ENCODE data around the gene ACACB.

ACACB gene

GRCh38 chr12:109258607-109259544 is 142.5 kb downstream of the ACACB start:
- no peak for DNase-seq

DNA sequence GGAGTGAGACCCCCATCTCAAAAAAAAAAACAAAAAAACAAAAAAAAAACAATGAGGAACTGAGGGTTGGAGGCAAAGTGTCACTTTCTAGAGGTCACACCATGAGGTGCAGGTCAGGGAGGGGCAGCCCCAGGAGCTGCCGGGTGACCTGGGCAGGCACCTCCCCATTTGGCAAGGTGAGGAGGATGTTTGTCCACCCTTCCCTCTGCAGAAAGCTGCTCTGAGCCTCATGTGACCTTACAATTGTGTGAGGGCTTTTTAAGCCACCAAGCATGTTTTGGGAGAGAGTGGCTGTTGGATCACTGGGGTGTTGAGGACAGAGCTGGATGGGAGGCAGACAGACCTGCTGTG is 143.1 kb downstream of the ACACB start:
- DNase-seq: no peak

GRCh38 chr12:109261087-109261486 is 144.7 kb downstream of the ACACB start:
- no peak for DNase-seq

GRCh38 chr12:109261939-109262338 is 145.6 kb downstream of the ACACB start:
- no peak for DNase-seq

DNA sequence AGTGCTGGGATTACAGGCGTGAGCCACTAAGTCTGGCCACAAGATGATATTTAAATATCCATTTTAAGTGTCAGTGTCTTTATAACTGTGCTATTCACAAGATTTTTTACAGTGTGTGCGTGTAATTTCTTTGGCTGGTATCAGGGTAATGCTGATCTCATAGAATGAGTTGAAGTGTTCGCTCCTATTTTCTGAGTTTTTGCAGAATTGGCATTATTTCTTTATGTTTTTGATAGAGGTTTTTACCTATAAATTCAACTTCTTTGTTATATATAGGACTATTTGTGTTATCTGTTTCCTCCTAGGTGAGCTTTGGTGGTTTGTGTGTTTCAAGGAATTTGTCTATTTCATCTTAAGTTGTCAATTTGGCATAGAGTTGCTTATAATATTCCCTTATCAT is 147.1 kb downstream of the ACACB start:
- DNase-seq: no peak

DNA sequence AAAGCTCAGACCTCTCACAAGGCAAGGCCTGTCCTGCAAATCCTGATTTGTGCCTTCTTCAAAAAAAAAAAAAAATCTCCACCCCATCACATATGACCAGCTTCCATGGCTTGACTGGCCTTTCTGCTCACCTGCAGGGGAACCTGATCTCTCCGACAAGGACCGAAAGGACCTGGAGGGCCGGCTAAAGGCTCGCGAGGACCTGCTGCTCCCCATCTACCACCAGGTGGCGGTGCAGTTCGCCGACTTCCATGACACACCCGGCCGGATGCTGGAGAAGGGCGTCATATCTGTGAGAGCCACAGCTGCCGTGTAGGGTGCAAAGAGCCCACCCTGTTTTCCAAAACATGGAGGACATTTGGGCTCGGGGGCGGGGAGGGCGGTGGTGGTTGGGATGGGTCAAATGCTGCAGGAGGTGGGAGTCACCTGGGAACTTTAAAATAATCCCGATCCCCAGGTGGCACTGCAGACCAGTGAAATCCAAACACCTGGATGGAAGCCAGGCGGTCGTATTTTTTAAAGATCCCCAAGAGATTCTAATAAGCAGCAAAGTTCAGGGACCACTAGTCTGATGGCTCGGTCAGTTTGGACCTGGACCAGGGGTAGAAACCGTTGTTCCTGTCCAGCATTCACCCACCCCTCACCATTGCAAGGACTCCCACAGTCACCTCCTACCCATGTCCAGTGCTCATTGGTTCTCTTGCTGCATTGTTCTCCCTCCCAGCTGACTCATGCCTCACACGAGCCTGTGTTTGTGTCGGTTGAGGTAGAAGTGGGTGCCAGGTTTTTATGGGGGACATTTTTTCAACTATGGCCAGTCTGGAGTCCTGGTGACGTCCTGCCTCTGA is 147.9 kb downstream of the ACACB start:
- DNase-seq: peak; percentile 48

GRCh38 chr12:109264943-109265650 is 148.7 kb downstream of the ACACB start:
- DNase-seq: no peak

DNA sequence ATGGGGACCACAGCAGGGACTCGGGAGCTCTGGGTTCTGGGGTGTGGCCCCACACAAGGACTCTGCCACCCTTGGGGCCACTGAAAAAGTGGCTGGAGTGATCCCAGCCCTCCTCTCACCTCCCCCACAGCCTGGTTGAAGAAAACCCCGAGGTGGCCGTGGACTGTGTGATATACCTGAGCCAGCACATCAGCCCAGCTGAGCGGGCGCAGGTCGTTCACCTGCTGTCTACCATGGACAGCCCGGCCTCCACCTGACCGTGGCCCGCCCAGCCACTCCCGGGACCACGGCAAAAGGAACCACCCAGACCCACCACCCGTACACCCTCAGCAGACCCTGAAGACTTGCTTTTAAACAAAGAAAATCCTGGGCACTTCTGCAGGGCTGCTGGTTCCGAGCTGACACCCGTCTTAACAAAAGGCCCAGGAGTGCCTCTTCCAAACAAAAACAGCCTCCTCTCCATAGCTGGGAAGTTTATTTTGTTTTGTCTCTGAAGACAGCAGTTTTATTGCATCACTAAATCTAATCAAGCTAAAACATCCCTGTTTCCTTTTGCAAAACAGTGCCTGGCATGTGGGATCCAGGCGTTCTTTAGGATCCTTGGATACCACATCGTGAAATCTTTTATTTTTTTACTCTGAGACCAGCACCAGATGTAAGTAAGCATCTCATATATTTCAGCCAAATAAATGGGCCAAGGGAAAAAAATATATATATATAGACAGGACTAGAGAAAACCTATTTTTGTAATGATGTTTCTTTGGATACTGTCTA is 149.9 kb downstream of the ACACB start:
- no peak for DNase-seq

DNA sequence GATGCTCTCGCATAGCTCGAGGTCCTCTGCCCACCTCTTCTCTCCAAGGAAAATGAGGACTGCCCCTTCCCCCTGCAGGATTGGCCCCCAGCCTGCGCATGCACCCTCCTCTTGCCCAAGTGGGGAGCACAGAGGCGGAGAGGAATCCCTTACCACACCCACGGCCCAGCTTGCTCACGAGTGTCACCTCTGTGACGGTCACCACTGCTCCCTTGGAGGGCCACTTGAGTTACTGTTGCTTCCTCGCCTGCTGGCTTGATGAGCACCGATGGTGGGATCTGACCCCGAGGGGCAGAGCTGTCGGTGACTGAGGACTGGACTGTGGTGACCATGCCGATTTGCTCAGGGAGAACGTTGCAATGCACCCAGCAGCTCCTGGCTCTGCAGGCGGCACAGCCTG is 151.0 kb downstream of the ACACB start:
- no peak for DNase-seq

DNA sequence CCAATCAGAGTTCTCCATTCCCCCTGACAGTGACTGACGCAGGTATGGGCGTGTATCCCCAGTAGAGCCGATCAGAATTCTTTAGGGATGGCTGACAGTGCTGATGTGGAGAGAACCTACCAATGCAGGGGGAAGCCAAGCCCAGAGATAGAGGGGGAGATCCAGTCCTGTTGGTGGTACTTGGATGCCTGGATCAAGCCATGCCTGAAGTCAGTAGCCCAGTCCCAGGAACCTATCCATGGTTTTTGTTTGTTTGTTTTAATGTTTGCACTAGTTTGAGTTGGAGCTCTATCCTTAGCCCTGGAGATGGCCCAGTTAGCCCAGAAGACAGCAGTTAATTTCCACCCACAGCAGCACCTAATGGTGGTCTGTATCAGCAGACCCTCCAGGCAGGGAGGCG is 152.5 kb downstream of the ACACB start:
- no peak for DNase-seq

DNA sequence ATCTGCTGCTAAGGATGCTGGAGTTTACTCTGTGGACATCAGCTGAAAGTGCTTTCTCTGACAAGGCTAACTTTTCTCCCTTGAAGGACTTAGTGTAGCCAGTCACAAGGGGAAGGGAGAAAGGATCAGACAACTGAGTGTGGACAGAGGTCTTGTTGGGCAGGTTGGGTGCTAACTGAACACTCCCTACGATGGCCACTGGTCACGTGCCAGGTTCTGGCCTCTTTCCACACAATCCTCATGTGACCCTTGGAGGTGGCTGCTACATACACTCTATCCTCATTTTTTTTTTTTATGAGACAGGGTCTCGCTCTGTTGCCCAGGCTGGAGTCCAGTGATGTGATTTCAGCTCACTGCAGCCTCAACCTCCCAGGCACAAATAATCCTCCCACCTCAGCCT is 153.0 kb downstream of the ACACB start:
- no peak for DNase-seq

DNA sequence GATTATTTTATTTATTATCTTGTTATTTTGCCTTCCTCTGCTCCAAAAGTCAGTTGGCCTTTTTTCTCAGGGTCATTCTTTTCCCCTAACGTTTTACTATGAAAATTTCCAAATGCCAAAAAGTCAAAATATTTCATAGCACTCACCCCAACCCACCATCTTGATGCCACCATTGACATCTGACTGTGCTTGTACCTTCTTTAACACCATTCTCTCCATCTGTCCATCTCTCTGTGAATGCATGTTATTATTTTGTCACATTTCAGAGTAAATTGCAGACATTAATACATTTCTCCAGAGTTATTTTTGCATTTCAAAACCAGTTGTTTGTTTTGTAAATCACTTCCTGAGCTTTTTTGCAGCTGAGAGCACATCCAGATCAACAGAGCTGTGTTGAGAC is 154.1 kb downstream of the ACACB start:
- DNase-seq: no peak

- DNase-seq: no peak
These were observed 155.0 kb downstream of the ACACB start for GRCh38 chr12:109271418-109271817.

DNA sequence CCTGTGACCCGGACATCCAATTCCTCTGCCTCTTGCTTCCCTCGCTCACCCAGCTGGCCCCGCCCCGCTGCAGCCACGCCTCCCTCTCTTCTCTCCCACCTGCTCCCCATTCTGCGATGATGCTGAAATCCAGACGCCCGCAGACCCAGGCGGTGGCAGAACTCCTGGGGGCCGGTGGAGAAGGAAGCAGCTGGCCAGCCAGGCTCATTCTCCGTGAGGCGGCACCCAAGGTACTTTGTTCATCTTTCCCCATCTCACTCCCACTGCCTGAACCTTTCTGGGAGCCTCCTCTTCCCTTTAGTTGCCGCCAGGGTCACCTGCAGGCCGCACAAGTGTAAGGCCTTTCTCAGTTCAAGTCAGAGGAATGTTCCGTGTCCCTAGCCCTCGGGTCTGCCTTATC is 157.0 kb downstream of the ACACB start:
- no peak for DNase-seq

DNA sequence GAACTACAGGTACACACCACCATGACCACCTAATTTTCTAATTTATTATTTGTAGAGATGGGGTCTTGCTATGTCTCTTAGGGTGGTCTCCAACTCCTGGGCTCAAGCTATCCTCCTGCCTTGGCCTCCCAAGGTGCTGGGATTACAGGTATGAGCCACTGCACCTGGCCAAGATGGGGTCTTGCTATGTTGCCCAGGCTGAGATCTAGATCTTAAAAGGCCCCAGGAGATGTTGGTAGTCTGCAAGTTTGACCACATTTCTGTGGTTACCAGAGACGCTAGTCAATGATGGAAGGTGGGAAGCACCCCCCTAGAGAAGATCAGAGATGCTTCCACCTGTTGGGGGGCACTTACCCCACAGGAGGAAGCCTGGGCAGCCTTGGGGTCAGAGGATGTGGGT is 158.0 kb downstream of the ACACB start:
- no peak for DNase-seq

DNA sequence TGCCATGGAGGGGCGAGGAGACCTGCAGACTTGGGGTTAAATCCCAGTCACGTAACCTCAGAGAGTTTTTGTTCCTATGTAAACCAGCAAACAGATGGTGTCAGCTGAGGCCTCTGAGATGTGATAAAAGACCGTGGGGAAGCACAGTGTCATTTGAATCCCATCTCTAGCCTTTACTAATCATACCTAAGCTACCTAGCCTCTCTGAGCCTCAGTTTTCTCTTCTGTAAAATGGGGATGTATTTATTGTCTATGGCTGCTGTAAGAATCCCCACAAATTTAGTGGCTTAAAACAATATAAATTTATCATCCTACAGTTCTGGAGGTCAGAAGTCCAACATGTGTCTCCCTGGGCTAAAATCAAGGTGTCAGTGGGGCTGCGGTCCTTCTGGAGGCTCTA is 158.8 kb downstream of the ACACB start:
- no peak for DNase-seq

- no peak for DNase-seq
These were observed 159.8 kb downstream of the ACACB start for GRCh38 chr12:109276160-109276559.

GRCh38 chr12:109277255-109277898 is 161.0 kb downstream of the ACACB start:
- no peak for DNase-seq

GRCh38 chr12:109277899-109278762 is 161.7 kb downstream of the ACACB start:
- no peak for DNase-seq

- DNase-seq: no peak
These were observed 162.5 kb downstream of the ACACB start for GRCh38 chr12:109278912-109279311.

DNA sequence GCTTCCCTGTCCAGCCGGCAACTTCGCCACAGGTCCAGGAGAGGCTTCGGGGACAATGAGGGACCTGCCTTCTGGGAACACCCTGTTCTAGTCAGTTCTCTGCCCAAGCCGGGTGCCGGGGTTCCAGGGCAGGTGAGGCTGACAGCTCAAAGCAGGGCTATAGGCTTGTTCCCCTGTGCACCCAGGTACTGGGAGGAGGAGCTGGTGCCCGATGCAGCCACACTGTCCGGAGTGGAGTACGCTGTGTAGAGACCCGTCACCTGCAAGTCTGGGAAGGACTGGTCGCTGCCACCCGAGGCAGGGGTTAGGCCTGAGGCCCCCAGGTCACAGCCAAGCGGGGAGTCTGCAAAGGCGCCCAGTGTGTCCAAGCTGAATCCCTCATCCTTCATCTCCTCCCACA is 163.1 kb downstream of the ACACB start:
- DNase-seq: no peak
